ENCODE measurements around the gene ZNF771.
"Not testable (repeated sequence)": the region's sequence is repeated elsewhere in the genome, so short reads cannot be mapped to it uniquely, and the experiment has no call there.

ZNF771 gene

GRCh38 chr16:30438835-30439234, 31.4 kb downstream of the ZNF771 start:
- no peak for DNase-seq

DNA sequence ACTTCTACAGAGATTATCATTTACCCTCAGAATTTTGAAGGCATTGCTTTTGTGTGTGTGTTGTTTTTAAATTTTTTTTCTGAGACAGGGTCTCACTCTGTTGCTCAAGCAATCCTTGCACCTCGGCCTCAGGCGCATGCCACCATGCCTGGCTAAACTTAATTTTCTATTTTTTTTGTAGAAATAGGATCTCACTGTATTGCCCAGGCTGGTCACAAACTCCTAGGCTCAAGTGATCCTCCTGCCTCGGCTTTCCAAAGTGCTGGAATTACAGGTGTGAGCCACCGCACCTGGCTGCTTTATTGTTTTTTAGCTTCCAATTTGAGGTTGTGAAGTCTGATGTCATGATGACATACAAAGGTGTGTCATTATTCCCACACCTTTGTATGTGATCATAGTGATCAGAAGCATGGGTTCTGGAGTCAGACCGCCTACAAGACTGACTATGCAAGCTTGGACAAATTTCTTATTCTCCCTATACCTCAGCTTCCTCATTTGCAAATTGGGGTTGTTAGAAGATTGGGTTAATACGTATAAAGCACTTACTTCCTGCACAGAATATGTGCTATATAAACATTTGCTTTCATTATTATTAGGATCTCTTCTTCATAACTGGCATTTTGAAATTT, 32.4 kb downstream of the ZNF771 start:
- DNase-seq: no peak

DNA sequence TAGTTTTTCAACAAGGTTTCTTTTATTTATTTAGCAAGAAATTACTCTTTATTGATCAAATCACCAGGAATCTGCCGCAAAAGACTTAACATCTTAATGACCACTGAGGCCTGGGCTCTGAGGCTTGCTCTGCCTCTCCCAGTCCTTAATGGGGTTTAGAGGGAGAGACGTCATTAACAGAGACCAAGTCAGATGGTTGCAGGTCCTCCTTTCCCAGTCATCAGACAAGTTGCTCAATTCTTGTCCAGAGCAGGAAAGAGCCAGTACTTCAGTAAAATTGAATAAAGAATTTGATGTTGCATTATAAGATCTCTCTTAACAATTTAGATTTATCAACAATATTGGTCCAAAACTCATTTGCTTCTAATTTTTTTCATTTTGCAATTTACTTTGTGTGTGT, 36.2 kb downstream of the ZNF771 start:
- DNase-seq: no peak

- DNase-seq: no peak
Observed at GRCh38 chr16:30444231-30445148, 37.1 kb downstream of the ZNF771 start.

DNA sequence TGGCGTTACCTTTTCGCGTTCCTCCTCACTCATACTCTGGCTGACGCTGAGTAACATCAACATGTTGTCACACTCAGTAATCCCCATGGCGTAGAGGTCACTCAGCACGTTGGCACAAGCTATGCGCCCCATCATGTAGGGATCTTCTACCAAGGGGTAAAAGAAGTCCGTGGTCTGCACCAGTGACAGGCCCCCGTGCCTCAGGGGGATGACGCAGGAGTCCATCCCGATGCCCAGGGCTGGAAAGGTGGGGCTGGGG, 37.7 kb downstream of the ZNF771 start:
- DNase-seq: no peak

DNA sequence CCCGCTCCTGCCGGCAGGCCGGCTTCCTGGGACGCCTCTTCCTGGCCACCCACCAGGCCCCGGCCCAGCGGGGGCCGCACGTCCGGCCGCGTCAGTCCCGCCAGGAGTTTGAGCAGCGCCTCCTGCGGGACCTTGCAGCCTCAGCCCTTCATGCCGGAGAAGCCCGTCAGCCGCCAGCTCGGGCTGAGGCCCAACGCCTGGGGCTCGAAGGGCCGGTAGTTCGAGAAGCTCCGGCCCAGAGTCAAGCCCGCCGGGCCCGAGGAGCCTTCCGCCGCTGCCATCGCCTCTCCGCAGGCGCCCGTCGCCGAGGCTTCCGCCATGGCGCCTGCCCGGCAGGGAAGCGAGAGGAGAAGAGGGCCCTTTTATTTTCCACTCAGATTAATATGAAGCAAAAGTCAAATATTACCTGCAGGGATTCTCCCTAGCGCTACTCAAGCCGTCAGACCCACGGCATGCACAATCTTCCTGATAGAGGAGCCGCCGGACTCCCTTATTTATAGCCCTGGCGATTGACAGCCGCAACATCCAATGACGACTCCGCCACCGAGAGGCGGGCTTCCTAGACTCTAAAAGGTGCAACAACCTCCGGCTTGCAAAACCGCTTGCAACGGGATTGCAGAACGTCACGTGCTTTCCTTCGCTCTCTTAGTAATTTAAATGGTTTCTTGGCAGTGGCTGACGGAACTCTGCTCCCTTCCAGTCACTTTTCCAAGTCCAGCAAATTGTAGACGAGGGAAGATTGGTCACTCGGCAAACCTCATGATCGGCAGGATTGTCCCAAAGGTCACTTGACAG, 38.2 kb downstream of the ZNF771 start, which contains the start of gene SEPHS2:
Gene SEPHS2, minus strand, starts transcription at position 467 of the 795 bp plus-strand sequence. Its CDS starts 147 bp downstream, at position 320.
- DNase-seq: peak; percentile 85

DNA sequence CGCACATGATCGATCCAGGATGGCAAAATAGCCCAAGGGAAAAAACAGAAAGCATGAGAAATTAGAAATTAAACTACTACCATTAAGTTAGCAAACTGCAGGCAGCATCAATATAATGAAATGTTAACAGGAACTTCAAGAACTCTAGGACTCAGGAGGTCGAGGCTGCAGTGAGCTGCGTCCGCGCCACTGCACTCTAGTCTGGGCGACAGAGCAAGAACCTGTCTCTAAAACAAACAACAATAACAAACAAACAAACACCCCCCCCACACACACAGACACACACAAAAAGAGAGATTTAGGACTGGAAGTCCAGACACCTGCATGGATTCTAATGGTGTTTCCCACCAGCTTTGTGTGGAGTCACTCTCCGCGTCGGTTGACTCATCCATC, 38.8 kb downstream of the ZNF771 start:
- no peak for DNase-seq

GRCh38 chr16:30447512-30448226, 40.3 kb downstream of the ZNF771 start:
- no peak for DNase-seq

DNA sequence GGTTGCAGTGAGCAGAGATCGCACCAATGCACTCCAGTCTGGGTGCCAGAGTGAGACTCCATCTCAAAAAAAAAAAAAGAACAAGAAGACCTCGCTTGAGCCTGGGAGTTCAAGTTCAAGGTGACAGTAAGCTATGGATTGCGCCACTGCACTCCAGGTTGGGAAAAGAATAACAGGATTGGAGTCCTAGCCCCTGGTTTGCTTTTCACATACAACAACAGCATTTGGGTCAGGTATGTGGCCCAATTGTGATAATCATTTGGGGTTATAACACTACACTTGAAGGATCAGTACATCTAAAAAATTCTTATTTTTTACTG, 41.7 kb downstream of the ZNF771 start:
- DNase-seq: no peak

DNA sequence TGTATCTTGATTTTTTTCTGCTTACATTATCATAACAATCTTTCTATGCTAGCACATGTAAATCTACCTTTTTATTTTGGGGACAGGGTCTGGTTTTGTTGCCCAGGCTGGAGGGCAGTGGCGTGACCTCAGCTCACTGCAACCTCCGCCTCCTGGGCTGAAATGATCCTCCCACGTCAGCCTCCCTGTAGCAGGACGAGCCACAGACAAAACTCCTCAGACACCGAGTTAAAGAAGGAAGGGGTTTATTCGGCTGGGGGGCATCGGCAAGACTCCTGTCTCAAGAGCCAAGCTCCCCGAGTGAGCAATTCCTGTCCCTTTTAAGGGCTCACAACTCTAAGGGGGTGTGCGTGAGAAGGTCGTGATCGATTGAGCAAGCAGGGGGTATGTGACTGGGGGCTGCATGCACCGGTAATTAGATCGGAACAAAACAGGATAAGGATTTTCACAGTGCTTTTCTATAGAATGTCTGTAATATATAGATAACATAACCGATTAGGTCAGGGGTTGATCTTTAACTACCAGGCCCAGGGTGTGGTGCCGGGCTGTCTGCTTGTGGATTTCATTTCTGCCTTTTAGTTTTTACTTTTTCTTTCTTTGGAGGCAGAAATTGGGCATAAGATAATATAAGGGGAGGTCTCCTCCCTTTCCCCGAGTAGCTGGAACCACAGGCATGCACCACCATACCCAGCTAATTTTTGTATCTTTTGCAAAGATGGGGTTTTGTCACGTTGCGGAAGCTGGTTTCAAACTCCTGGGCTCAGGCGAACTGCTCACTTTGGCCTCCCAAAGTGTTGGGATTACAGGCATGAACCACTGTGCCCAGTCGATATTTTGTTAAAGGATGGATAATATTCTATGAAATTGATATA, 45.5 kb downstream of the ZNF771 start:
- not testable (repeated sequence) for DNase-seq

- DNase-seq: no peak
Observed at GRCh38 chr16:30456302-30456701, 48.9 kb downstream of the ZNF771 start.

GRCh38 chr16:30457256-30457655, 49.9 kb downstream of the ZNF771 start:
- no peak for DNase-seq

- DNase-seq: no peak
Observed at GRCh38 chr16:30457743-30458560, 50.5 kb downstream of the ZNF771 start.

- DNase-seq: no peak
Observed at GRCh38 chr16:30458561-30459394, 51.4 kb downstream of the ZNF771 start.

GRCh38 chr16:30459456-30459855, 52.0 kb downstream of the ZNF771 start:
- DNase-seq: no peak

DNA sequence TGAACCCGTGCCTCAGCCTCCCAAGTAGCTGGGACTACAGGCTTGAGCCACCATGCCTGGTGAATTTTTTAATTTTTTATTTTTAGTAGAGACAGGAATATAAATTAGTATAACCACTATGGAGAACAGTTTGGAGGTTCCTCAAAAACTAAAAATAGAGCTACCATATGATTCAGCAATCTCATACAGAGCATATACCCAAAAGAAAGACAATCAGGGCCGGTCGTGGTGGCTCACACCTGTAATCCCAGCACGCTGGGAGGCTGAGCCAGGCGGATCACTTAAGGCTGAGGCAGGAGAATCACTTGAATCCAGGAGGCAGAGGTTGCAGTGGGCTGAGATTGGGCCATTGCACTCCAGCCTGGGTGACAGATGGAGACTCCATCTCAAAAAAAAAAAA, 54.0 kb downstream of the ZNF771 start:
- DNase-seq: not testable (repeated sequence)

GRCh38 chr16:30464078-30464477, 56.7 kb downstream of the ZNF771 start:
- DNase-seq: no peak
